Breast epithelium (tissue), 3 donors: ENCODE results near the gene TAOK2.

Source experiments
- POLR2A ChIP-seq: fragments of 450-650 bp; IDR thresholded peaks from one replicate; pipeline ENCODE4 v1.6.1; 2016; ENCODE audit warnings: antibody characterized with exemption, mild to moderate bottlenecking, moderate library complexity
- POLR2AphosphoS5 ChIP-seq, 3 donors: sonication (generic); formaldehyde crosslinking; IDR thresholded peaks; one replicate each; pipeline ENCODE4 v1.6.1; 2017; ENCODE audit warnings: antibody characterized with exemption in 3 of 3
- TF ChIP-seq, protein P1 (sequence below), 3 donors: fragments of 450-650 bp; IDR thresholded peaks; one replicate each; pipeline ENCODE4 v1.5.1; 2016 to 2017; ENCODE audit warnings: antibody characterized with exemption in 3 of 3, mild to moderate bottlenecking in 3 of 3, moderate library complexity in 3 of 3

DNA sequence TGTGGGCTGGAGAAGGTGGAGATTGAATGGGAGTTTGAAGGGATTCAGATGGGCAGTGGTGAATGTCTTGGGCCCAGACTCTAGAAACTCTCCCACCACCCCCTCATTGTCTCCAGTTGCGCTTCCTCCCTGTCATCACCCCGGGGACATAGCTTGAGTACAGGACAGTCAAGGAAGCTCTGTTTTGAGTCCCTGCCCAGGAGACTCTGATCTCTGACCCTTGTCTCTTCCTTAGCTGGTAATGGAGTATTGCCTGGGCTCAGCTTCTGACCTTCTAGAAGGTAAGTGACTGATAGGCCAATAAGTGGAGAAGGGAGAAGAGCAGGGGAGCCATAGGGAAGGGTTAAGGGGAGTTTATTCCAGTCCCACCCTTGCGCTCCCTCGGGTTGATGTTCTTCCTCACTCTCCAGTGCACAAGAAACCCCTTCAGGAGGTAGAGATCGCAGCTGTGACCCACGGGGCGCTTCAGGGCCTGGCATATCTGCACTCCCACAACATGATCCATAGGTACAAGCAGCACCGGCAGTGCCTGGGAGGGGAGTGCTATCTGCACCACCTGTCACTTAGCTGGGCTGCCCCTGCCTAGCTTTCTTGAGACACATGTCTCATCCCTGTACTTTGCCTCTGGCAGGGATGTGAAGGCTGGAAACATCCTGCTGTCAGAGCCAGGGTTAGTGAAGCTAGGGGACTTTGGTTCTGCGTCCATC lies 5.0 kb downstream of the TAOK2 start:
- TF ChIP-seq, protein P1, sequence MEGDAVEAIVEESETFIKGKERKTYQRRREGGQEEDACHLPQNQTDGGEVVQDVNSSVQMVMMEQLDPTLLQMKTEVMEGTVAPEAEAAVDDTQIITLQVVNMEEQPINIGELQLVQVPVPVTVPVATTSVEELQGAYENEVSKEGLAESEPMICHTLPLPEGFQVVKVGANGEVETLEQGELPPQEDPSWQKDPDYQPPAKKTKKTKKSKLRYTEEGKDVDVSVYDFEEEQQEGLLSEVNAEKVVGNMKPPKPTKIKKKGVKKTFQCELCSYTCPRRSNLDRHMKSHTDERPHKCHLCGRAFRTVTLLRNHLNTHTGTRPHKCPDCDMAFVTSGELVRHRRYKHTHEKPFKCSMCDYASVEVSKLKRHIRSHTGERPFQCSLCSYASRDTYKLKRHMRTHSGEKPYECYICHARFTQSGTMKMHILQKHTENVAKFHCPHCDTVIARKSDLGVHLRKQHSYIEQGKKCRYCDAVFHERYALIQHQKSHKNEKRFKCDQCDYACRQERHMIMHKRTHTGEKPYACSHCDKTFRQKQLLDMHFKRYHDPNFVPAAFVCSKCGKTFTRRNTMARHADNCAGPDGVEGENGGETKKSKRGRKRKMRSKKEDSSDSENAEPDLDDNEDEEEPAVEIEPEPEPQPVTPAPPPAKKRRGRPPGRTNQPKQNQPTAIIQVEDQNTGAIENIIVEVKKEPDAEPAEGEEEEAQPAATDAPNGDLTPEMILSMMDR (IDR thresholded peaks at IDR 0.05) = no peak
- TF ChIP-seq POLR2A (no peak), POLR2AphosphoS5 (IDR thresholded peaks at IDR 0.05) (no peak)
